Measurements from ENCODE around the gene ENOX1.

- TF ChIP-seq EZH2 (IDR thresholded peaks at IDR 0.05; ENCODE audit: borderline replicate concordance, low read depth, low read length, severe bottlenecking): no peak
- TF ChIP-seq, protein P1, sequence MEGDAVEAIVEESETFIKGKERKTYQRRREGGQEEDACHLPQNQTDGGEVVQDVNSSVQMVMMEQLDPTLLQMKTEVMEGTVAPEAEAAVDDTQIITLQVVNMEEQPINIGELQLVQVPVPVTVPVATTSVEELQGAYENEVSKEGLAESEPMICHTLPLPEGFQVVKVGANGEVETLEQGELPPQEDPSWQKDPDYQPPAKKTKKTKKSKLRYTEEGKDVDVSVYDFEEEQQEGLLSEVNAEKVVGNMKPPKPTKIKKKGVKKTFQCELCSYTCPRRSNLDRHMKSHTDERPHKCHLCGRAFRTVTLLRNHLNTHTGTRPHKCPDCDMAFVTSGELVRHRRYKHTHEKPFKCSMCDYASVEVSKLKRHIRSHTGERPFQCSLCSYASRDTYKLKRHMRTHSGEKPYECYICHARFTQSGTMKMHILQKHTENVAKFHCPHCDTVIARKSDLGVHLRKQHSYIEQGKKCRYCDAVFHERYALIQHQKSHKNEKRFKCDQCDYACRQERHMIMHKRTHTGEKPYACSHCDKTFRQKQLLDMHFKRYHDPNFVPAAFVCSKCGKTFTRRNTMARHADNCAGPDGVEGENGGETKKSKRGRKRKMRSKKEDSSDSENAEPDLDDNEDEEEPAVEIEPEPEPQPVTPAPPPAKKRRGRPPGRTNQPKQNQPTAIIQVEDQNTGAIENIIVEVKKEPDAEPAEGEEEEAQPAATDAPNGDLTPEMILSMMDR (IDR thresholded peaks at IDR 0.05; ENCODE audit: borderline replicate concordance, extremely low read depth, low read length, poor library complexity, severe bottlenecking): no peak
Measured at GRCh38 chr13:43469791-43470190, 317.0 kb downstream of the ENOX1 start.
